Keratinocyte (primary cell): Measurements from ENCODE around the gene PTRH1. TPM values are rescaled to one million over a fixed set of nuclear protein-coding genes. Genes with fewer than 3 reads are reported as not detected.

Experiments used
- DNase-seq: peaks from one replicate; pipeline ENCODE4 v3.0.0-alpha.2; 2011; ENCODE audit warnings: low read depth, missing footprints, low spot score
- FAIRE-seq: peaks from 2 replicates; lab custom pipeline; 2011; peaks lifted over from hg19 to GRCh38; lab: Jason Lieb, UNC
- H2AFZ ChIP-seq: 2 replicates; pipeline ENCODE4 v1.6.0; 2012; ENCODE audit warnings: low read length, control low read depth, inconsistent platforms; ENCODE audit not compliant: control insufficient read depth
- H3K27ac ChIP-seq: 2 replicates; pipeline ENCODE4 v1.5.1; 2011; ENCODE audit warnings: low read length; ENCODE audit not compliant: control insufficient read depth, insufficient read depth
- H3K27me3 ChIP-seq: 3 replicates; pipeline ENCODE4 v1.6.0; 2011; ENCODE audit warnings: low read length; ENCODE audit not compliant: control insufficient read depth, insufficient read depth; ENCODE audit errors: extremely low read depth
- H3K36me3 ChIP-seq, 2 experiments: 2 replicates in 1 of 2; 3 replicates in 1 of 2; pipeline ENCODE4 v1.5.1; 2011; ENCODE audit warnings: low read length in 2 of 2, mild to moderate bottlenecking in 1 of 2; ENCODE audit not compliant: control insufficient read depth in 2 of 2, insufficient read depth in 2 of 2; ENCODE audit errors: extremely low read depth in 1 of 2
- H3K4me1 ChIP-seq: 3 replicates; pipeline ENCODE4 v1.5.1; 2011; ENCODE audit warnings: low read length; ENCODE audit not compliant: control insufficient read depth, insufficient read depth; ENCODE audit errors: extremely low read depth
- H3K4me2 ChIP-seq: 3 replicates; pipeline ENCODE4 v1.6.0; 2011; ENCODE audit warnings: low read depth, low read length; ENCODE audit not compliant: control insufficient read depth, insufficient read depth; ENCODE audit errors: extremely low read depth
- H3K4me3 ChIP-seq, 3 experiments: fragments of 200-600 bp in 1 of 3; sonication (generic) in 1 of 3; 2 replicates in 2 of 3; 3 replicates in 1 of 3; pipeline ENCODE4 v1.5.1; 2011 to 2016; ENCODE audit warnings: low read length in 3 of 3, mild to moderate bottlenecking in 3 of 3, control low read depth in 2 of 3, inconsistent platforms in 1 of 3, low read depth in 1 of 3, mixed read lengths in 1 of 3, mixed run types in 1 of 3, moderate library complexity in 1 of 3; ENCODE audit not compliant: control insufficient read depth in 2 of 3, insufficient read depth in 2 of 3; ENCODE audit errors: extremely low read depth in 1 of 3
- H3K79me2 ChIP-seq: 2 replicates; pipeline ENCODE4 v1.6.0; 2012; ENCODE audit warnings: low read length; ENCODE audit not compliant: control insufficient read depth, insufficient read depth
- H3K9ac ChIP-seq: 3 replicates; pipeline ENCODE4 v1.6.0; 2011; ENCODE audit warnings: low read length; ENCODE audit not compliant: control insufficient read depth, insufficient read depth; ENCODE audit errors: extremely low read depth
- H3K9me1 ChIP-seq: 3 replicates; pipeline ENCODE4 v1.6.0; 2011; ENCODE audit warnings: low read length; ENCODE audit not compliant: control insufficient read depth, insufficient read depth; ENCODE audit errors: extremely low read depth
- H3K9me3 ChIP-seq: 2 replicates; pipeline ENCODE4 v1.5.1; 2012; ENCODE audit warnings: low read depth, low read length; ENCODE audit not compliant: control insufficient read depth
- H4K20me1 ChIP-seq: 3 replicates; pipeline ENCODE4 v1.6.0; 2011; ENCODE audit warnings: low read length; ENCODE audit not compliant: control insufficient read depth, insufficient read depth; ENCODE audit errors: extremely low read depth
- EZH2 ChIP-seq: IDR thresholded peaks from one replicate; pipeline ENCODE4 v1.6.1; 2012; ENCODE audit warnings: inconsistent platforms, mild to moderate bottlenecking, low read length, moderate library complexity
- dilution Hi-C: fragments of 300-500 bp; cut with MboI; formaldehyde crosslinking; loops from one replicate; pipeline ENCODE4 v1.7.0; 2020; ENCODE audit warnings: low sequenced_read_pairs; ENCODE audit not compliant: extremely low pct_ligation_motif_present
- polyA plus RNA-seq, 5 experiments: library from polyadenylated mRNA; depleted of rRNA in 3 of 5; stranded (reverse) in 3 of 5; stranded (forward) in 1 of 5; unstranded in 1 of 5; fragments of >200 nt; gene quantifications; 1 replicate in 1 of 5; 2 replicates in 3 of 5; 3 replicates in 1 of 5; pipeline versions ENCODE4 v1.2.1 to v1.2.3, GENCODE V29; 2011 to 2012; ENCODE audit warnings: missing spikeins in 2 of 5, low read depth in 1 of 5, low replicate concordance in 1 of 5
- TF ChIP-seq, protein P1 (sequence below), 3 experiments: IDR thresholded peaks in 1 of 3; conservative IDR thresholded peaks in 1 of 3; optimal IDR thresholded peaks in 1 of 3; 2 replicates in 2 of 3; 3 replicates in 1 of 3; pipeline versions ENCODE3 to v1.5.1; 2011; ENCODE audit warnings: low read length in 3 of 3, mild to moderate bottlenecking in 3 of 3, moderate library complexity in 2 of 3, control low read depth in 1 of 3, inconsistent platforms in 1 of 3; ENCODE audit not compliant: insufficient read depth in 2 of 3; ENCODE audit errors: extremely low read depth in 1 of 3

PTRH1 gene
- polyA plus RNA-seq, 1 donor (not counting 4 experiments of a cell fraction or from before 2014, with no cell fraction given): 14.3 TPM

DNA sequence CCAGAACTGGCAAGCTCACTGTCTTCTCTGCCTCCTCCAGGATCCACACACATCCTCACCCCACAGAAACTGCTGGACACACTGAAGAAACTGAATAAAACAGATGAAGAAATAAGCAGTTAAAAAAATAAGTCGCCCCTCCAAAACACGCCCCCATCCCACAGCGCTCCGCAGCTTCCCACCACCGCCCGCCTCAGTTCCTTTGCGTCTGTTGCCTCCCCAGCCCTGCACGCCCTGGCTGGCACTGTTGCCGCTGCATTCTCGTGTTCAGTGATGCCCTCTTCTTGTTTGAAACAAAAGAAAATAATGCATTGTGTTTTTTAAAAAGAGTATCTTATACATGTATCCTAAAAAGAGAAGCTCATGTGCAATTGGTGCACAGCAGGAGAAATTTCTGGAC lies 24.7 kb downstream of the PTRH1 start:
- DNase-seq (no peak), FAIRE-seq (no peak)
- Histone ChIP-seq H3K4me3 (no peak overlapping the region), H3K36me3 (peaks cover 14% of the 10 kb centered on the region in 2 experiments), H3K9ac (no peak overlapping the region), H3K9me3 (no peaks in the 10 kb centered on the region), H3K9me1 (no peaks in the 10 kb centered on the region), H2AFZ (no peak overlapping the region), H4K20me1 (no peaks in the 10 kb centered on the region), H3K79me2 (no peaks in the 10 kb centered on the region), H3K27ac (no peak overlapping the region), H3K27me3 (no peaks in the 10 kb centered on the region), H3K4me1 (peaks cover 3% of the 10 kb centered on the region), H3K4me2 (no peak overlapping the region)
- no peak for TF ChIP-seq EZH2
- TF ChIP-seq, protein P1, sequence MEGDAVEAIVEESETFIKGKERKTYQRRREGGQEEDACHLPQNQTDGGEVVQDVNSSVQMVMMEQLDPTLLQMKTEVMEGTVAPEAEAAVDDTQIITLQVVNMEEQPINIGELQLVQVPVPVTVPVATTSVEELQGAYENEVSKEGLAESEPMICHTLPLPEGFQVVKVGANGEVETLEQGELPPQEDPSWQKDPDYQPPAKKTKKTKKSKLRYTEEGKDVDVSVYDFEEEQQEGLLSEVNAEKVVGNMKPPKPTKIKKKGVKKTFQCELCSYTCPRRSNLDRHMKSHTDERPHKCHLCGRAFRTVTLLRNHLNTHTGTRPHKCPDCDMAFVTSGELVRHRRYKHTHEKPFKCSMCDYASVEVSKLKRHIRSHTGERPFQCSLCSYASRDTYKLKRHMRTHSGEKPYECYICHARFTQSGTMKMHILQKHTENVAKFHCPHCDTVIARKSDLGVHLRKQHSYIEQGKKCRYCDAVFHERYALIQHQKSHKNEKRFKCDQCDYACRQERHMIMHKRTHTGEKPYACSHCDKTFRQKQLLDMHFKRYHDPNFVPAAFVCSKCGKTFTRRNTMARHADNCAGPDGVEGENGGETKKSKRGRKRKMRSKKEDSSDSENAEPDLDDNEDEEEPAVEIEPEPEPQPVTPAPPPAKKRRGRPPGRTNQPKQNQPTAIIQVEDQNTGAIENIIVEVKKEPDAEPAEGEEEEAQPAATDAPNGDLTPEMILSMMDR (optimal IDR thresholded peaks at IDR 0.05 in 1 of 3, IDR thresholded peaks at IDR 0.05 in 1 of 3, conservative IDR thresholded peaks at IDR 0.05 in 1 of 3; ENCODE audit: extremely low read depth in 1 of 3, insufficient read depth in 2 of 3, low read length in 3 of 3): no peak
- dilution Hi-C loops: no loop called here

GRCh38 chr9:127689329-127690000 lies 26.0 kb downstream of the PTRH1 start:
- no peak overlapping the region for H3K4me3 ChIP-seq
- no peak overlapping the region for H2AFZ ChIP-seq
- no peak overlapping the region for H3K4me2 ChIP-seq
- H3K36me3 ChIP-seq: peaks cover 14% of the 10 kb centered on the region in 2 experiments
- no peak overlapping the region for H3K27ac ChIP-seq
- no peaks in the 10 kb centered on the region for H4K20me1 ChIP-seq
- H3K4me1 ChIP-seq: peaks cover 3% of the 10 kb centered on the region
- TF ChIP-seq, protein P1 (optimal IDR thresholded peaks at IDR 0.05 in 1 of 3, IDR thresholded peaks at IDR 0.05 in 1 of 3, conservative IDR thresholded peaks at IDR 0.05 in 1 of 3; ENCODE audit: extremely low read depth in 1 of 3, insufficient read depth in 2 of 3, low read length in 3 of 3): no peak
- TF ChIP-seq EZH2: no peak
- H3K9ac ChIP-seq: no peak overlapping the region
- dilution Hi-C loops: no loop called here
- H3K79me2 ChIP-seq: no peaks in the 10 kb centered on the region
- DNase-seq (no peak), FAIRE-seq (no peak)
- H3K9me3 ChIP-seq: no peaks in the 10 kb centered on the region
- no peaks in the 10 kb centered on the region for H3K9me1 ChIP-seq
- H3K27me3 ChIP-seq: no peaks in the 10 kb centered on the region
